HepG2 (cell line): ENCODE data around the gene KISS1R.

Source experiments
- FIP1L1 ChIP-seq: fragments of 200-400 bp; formaldehyde crosslinking; IDR thresholded peaks from 2 replicates; pipeline ENCODE4 v1.6.1; 2018; ENCODE audit warnings: low read depth, mild to moderate bottlenecking, low read length, moderate library complexity, borderline replicate concordance; ENCODE audit not compliant: insufficient read depth
- GABPA ChIP-seq, 2 experiments: IDR thresholded peaks; 2 replicates each; pipeline ENCODE4 v1.6.1; 2011 to 2016; ENCODE audit warnings: low read depth in 2 of 2, low read length in 1 of 2, missing biosample characterization in 1 of 2, missing genetic modification characterization in 1 of 2
- KLF16 ChIP-seq, 2 experiments: sonication (generic) in 1 of 2; formaldehyde crosslinking in 1 of 2; IDR thresholded peaks; 2 replicates each; pipeline versions ENCODE4 v1.6.1 to v1.8.0; 2016 to 2023; ENCODE audit warnings: missing genetic modification reagents in 2 of 2, missing compliant biosample characterization in 1 of 2
- POLR2A ChIP-seq, 2 experiments: IDR thresholded peaks; 2 replicates each; pipeline ENCODE4 v1.6.1; 2011; ENCODE audit warnings: low read depth in 2 of 2, low read length in 2 of 2, mild to moderate bottlenecking in 1 of 2, moderate library complexity in 1 of 2; ENCODE audit not compliant: insufficient read depth in 1 of 2
- RAD21 ChIP-seq: fragments of 450-650 bp; formaldehyde crosslinking; IDR thresholded peaks from 2 replicates; pipeline ENCODE4 v1.5.0; 2020; ENCODE audit warnings: mild to moderate bottlenecking
- SMARCC2 ChIP-seq: fragments of 450-650 bp; IDR thresholded peaks from 2 replicates; pipeline ENCODE4 v1.6.1; 2017; ENCODE audit warnings: antibody characterized with exemption, mild to moderate bottlenecking
- TAF1 ChIP-seq: sonication (generic); formaldehyde crosslinking; IDR thresholded peaks from 2 replicates; pipeline ENCODE4 v1.4.0; 2020; ENCODE audit warnings: missing genetic modification reagents
- ZKSCAN1 ChIP-seq: fragments of 150-350 bp; IDR thresholded peaks from 2 replicates; pipeline ENCODE4 v1.6.1; 2014; ENCODE audit warnings: low read length
- ZZZ3 ChIP-seq: sonication (generic); formaldehyde crosslinking; IDR thresholded peaks from 2 replicates; pipeline ENCODE4 v1.4.0; 2020; ENCODE audit warnings: missing genetic modification reagents, mild to moderate bottlenecking, borderline replicate concordance
- TF ChIP-seq, protein P1 (sequence below): sonication (generic); formaldehyde crosslinking; IDR thresholded peaks from 2 replicates; pipeline ENCODE4 v1.5.0; 2020; ENCODE audit warnings: mild to moderate bottlenecking, low read depth, missing genetic modification reagents, borderline replicate concordance
- TF ChIP-seq, protein P2 (sequence below): sonication (generic); formaldehyde crosslinking; IDR thresholded peaks from 2 replicates; pipeline ENCODE4 v1.5.0; 2020; ENCODE audit warnings: mild to moderate bottlenecking, missing genetic modification reagents, moderate library complexity
- TF ChIP-seq, protein P3 (sequence below): sonication (generic); formaldehyde crosslinking; IDR thresholded peaks from 2 replicates; pipeline ENCODE4 v1.8.0; 2022; ENCODE audit warnings: mild to moderate bottlenecking, missing genetic modification reagents, borderline replicate concordance

DNA sequence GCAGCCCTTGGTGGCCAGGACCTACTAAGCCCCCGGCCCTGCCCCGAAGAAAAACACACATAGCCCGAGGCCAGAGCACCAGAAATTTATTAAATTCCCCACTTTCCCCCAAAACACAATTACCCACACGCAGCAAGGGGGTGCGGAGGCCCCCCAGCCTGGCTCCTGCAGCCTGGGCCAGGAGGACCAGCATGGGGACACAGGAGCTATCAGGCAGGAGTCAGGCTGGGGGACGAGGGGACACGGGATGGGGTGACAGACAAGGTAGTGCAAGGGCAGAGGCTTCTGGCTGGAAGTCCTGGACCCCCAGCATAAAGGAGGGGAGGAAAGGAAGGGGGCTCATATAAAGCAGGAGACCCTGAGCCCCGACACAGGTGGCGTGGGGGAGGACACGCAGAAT lies 20.7 kb upstream of the KISS1R start:
- TF ChIP-seq, protein P1, sequence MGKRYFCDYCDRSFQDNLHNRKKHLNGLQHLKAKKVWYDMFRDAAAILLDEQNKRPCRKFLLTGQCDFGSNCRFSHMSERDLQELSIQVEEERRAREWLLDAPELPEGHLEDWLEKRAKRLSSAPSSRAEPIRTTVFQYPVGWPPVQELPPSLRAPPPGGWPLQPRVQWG (CRISPR knock-in tag), result no peak
- TF ChIP-seq, protein P2, sequence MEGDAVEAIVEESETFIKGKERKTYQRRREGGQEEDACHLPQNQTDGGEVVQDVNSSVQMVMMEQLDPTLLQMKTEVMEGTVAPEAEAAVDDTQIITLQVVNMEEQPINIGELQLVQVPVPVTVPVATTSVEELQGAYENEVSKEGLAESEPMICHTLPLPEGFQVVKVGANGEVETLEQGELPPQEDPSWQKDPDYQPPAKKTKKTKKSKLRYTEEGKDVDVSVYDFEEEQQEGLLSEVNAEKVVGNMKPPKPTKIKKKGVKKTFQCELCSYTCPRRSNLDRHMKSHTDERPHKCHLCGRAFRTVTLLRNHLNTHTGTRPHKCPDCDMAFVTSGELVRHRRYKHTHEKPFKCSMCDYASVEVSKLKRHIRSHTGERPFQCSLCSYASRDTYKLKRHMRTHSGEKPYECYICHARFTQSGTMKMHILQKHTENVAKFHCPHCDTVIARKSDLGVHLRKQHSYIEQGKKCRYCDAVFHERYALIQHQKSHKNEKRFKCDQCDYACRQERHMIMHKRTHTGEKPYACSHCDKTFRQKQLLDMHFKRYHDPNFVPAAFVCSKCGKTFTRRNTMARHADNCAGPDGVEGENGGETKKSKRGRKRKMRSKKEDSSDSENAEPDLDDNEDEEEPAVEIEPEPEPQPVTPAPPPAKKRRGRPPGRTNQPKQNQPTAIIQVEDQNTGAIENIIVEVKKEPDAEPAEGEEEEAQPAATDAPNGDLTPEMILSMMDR (CRISPR knock-in tag), result no peak
- TF ChIP-seq ZZZ3 (CRISPR knock-in tag) (no peak), POLR2A (IDR thresholded peaks at IDR 0.05; ENCODE audit: insufficient read depth in 1 of 2, low read depth in 2 of 2, low read length in 2 of 2) (no peak), ZKSCAN1 (no peak), SMARCC2 (no peak), KLF16 (CRISPR knock-in tag; IDR thresholded peaks at IDR 0.05) (no peak), GABPA (IDR thresholded peaks at IDR 0.05; ENCODE audit: low read depth, low read length) (no peak), GABPA (CRISPR knock-in tag; IDR thresholded peaks at IDR 0.05; ENCODE audit: low read depth) (no peak), TAF1 (CRISPR knock-in tag) (no peak), RAD21 (no peak), FIP1L1 (no peak)
- TF ChIP-seq, protein P3, sequence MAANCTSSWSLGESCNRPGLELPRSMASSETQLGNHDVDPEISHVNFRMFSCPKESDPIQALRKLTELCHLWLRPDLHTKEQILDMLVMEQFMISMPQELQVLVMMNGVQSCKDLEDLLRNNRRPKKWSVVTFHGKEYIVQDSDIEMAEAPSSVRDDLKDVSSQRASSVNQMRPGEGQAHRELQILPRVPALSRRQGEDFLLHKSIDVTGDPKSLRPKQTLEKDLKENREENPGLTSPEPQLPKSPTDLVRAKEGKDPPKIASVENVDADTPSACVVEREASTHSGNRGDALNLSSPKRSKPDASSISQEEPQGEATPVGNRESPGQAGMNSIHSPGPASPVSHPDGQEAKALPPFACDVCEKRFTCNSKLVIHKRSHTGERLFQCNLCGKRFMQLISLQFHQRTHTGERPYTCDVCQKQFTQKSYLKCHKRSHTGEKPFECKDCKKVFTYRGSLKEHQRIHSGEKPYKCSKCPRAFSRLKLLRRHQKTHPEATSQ (CRISPR knock-in tag), result no peak
